Measurements from ENCODE around the gene CLDN6.
A peak's percentile ranks its signal among the peaks of the same experiment; 100 is the strongest.

The CLDN6 gene

GRCh38 chr16:3044708-3045107, 26.7 kb upstream of the CLDN6 start:
- Mint-ChIP-seq H3K4me3 (peak overlapping the region; percentile 84 to 85), H3K9me3 (no peaks in the 10 kb centered on the region), H3K4me1 (peaks cover 10 to 33% of the 10 kb centered on the region in 2 donors), H3K27me3 (peaks cover 45 to 72% of the 10 kb centered on the region in 2 donors), H3K36me3 (peaks cover 0 to 4% of the 10 kb centered on the region in 2 donors), H3K27ac (no peak overlapping the region)
- ATAC-seq (replicated peaks) (no peak), DNase-seq (no peak)

DNA sequence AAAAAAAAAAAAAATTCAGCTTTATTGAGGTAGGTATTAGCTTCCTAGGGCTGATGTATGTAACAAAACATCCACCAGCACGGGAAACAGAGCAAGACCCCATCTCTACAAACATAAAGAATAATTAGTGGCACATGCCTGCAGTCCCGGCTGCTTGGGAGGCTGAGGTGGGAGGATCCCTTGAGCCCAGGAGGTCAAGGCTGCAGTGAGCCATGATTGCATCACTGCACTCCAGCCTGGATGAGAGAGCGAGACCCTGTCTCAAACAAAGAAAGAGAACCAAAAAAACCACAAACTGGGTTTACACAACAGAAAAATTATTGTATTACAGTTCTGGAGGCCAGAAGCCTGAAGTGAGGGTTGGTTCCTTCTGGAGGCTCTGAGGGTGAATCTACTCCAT, 24.4 kb upstream of the CLDN6 start:
- peaks cover 0 to 4% of the 10 kb centered on the region in 2 donors for H3K36me3 Mint-ChIP-seq
- peaks cover 6 to 25% of the 10 kb centered on the region in 2 donors for H3K4me1 Mint-ChIP-seq
- H3K9me3 Mint-ChIP-seq: no peaks in the 10 kb centered on the region
- ATAC-seq (replicated peaks) (no peak), DNase-seq (no peak)
- H3K27me3 Mint-ChIP-seq: peaks cover 50 to 74% of the 10 kb centered on the region in 2 donors
- H3K27ac Mint-ChIP-seq: no peak overlapping the region
- H3K4me3 Mint-ChIP-seq: no peak overlapping the region

DNA sequence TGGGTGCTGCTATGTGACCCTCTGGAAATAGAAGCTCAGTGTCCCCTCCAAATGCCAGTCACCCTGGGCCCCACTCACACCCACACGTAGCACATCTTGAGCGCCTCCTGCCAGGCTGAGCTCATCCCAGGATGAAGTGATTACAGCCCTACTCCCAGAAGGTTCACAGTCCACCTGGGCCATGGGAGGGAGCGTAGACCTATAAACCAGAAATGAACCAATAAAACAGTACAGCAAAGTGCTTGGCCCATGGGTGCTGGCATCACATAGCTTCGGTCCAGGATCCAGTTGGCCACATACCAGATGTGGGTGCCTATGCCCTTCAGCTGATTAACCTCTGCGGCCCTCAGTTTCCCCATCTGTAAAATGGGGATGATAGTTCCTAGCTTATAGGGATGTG, 20.9 kb upstream of the CLDN6 start:
- ATAC-seq (replicated peaks): no peak
- DNase-seq: no peak
- Mint-ChIP-seq H3K9me3 (no peaks in the 10 kb centered on the region), H3K4me3 (no peak overlapping the region), H3K36me3 (peaks cover 1 to 4% of the 10 kb centered on the region in 2 donors), H3K4me1 (peaks cover 6 to 14% of the 10 kb centered on the region in 2 donors), H3K27ac (no peak overlapping the region), H3K27me3 (peaks cover 64 to 77% of the 10 kb centered on the region in 2 donors)

GRCh38 chr16:3038256-3038655, 20.3 kb upstream of the CLDN6 start:
- DNase-seq (no peak), ATAC-seq (replicated peaks) (no peak)
- no peaks in the 10 kb centered on the region for H3K9me3 Mint-ChIP-seq

DNA sequence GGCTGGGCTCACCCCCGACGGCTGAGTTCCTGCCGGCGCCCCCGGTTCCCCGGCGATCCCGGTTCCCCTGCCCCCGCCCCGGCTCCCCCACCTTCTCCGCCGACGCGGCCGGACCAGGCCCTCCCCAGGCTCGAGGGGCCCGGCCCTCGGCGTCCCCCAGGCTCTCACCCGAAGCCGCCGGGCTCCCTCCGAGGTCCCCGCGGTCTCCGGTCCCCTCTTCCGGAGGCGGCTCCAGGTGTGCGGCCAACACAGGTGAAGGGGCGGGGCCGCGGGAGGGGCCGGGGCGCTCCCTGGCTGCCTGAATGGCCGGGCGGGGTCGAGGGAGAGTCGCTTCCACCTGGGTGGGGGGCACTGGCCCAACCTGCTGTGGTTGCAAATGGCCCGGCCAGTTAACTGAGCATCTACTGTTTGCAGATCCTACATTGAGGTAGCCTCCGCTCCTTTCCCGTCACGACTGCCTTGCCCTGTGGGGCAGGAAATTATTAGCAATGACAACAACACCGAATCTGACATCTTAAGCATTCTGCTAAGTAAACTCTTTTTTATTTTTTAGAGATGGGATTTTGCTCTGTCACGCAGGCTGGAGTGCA, 18.8 kb upstream of the CLDN6 start, which contains the start of gene BICDL2:
TSS of gene BICDL2 (minus strand) at position 219 of the 590 bp plus-strand sequence. CDS start 1,448 bp downstream, outside the sequence.
- Mint-ChIP-seq H3K4me3 (peak within 1 kb of the TSS; percentile 29 to 66), H3K9me3 (no peaks in the 10 kb centered on the region), H3K36me3 (peaks cover 1 to 4% of the 10 kb centered on the region in 2 donors), H3K27ac (peak within 1 kb of the TSS; percentile 56), H3K27me3 (peaks cover 68 to 85% of the 10 kb centered on the region in 2 donors), H3K4me1 (peaks cover 9 to 21% of the 10 kb centered on the region in 2 donors)
- no peak for ATAC-seq (replicated peaks)
- no peak for DNase-seq

More at GRCh38 chr16:3038256-3038655, 20.3 kb upstream of the CLDN6 start:
- Mint-ChIP-seq H3K4me1 (peaks cover 6 to 14% of the 10 kb centered on the region in 2 donors), H3K4me3 (no peak overlapping the region), H3K27me3 (peaks cover 64 to 77% of the 10 kb centered on the region in 2 donors), H3K27ac (no peak overlapping the region), H3K36me3 (peaks cover 1 to 4% of the 10 kb centered on the region in 2 donors)

DNA sequence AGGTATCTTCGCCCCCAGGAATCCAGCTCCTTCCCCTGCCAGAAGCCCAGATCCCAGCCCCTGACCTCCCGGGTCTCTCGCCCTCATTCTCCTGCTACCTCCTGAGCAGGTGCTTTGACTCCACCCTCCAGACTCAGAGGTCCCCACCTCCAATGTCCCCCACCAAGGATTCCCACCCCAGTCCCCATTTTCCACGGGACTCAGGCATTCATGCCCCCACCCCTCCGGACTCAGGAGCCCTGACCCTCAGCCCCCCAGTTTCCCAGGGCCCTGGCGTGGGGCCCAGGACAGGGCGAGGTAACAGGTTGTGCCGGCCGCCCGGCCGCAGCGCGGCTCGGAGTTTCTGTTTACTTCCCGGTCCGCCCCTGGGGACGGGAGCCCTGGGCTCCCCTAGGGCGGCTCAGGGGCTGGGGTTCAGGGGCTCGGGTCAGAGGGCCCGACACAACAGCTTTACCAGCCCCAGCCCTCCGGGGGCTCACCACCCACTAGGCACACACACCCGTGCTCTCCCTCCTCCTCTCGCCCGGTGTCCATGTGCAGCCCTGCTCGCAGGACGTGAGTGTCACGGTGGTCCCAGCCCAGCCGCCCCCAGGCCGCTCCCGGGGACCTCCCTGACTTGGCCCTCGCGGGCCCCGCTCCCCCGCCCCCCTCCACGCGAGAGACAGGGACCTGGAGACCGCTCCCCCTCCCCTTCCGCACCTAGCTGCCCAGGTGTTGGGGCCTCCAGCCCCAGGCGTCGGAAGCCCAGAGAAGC, 18.2 kb upstream of the CLDN6 start:
- Mint-ChIP-seq H3K4me3 (peak overlapping the region; percentile 29 to 66), H3K27ac (no peak overlapping the region), H3K36me3 (peaks cover 1 to 4% of the 10 kb centered on the region in 2 donors), H3K4me1 (peaks cover 11 to 21% of the 10 kb centered on the region in 2 donors), H3K9me3 (no peaks in the 10 kb centered on the region), H3K27me3 (peaks cover 74 to 91% of the 10 kb centered on the region in 2 donors)
- ATAC-seq (replicated peaks): no peak
- DNase-seq: no peak

- peaks cover 79 to 91% of the 10 kb centered on the region in 2 donors for H3K27me3 Mint-ChIP-seq
- H3K4me3 Mint-ChIP-seq: peak overlapping the region; percentile 29 to 66
- H3K9me3 Mint-ChIP-seq: no peaks in the 10 kb centered on the region
- ATAC-seq (replicated peaks): no peak
- no peak overlapping the region for H3K27ac Mint-ChIP-seq
- no peak for DNase-seq
- peaks cover 1 to 3% of the 10 kb centered on the region in 2 donors for H3K36me3 Mint-ChIP-seq
- H3K4me1 Mint-ChIP-seq: peaks cover 11 to 25% of the 10 kb centered on the region in 2 donors
Measured at GRCh38 chr16:3035289-3035971, 17.4 kb upstream of the CLDN6 start.

DNA sequence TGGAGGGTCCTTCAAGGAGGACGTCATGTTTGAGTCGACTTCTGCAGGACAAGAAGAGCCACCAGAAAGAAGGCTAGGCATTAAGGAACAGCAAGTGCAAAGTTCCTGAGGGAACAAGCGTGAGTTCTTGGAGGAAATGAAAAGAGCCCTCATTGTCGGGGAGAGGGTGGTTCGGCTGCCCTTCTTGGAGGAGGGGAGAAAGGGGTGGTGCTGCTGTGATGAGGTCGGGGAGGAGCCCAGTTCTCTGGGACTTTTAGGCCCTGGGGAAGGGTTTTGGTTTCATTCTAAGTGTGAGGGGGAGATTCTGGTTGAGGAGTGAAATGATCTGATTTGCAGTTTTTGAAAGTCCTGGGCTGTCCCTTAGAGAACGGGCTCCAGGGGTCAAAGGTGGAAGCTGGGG, 14.6 kb upstream of the CLDN6 start:
- H3K4me1 Mint-ChIP-seq: peaks cover 23 to 52% of the 10 kb centered on the region in 2 donors
- H3K9me3 Mint-ChIP-seq: no peaks in the 10 kb centered on the region
- H3K27ac Mint-ChIP-seq: no peak overlapping the region
- no peak overlapping the region for H3K4me3 Mint-ChIP-seq
- H3K27me3 Mint-ChIP-seq: peaks cover 76 to 89% of the 10 kb centered on the region in 2 donors
- DNase-seq (no peak), ATAC-seq (replicated peaks) (peak in 1 of 2 donors; percentile 28)
- peaks cover 0 to 4% of the 10 kb centered on the region in 2 donors for H3K36me3 Mint-ChIP-seq

- Mint-ChIP-seq H3K4me3 (peak overlapping the region in 1 of 2 donors; percentile 1), H3K27ac (no peak overlapping the region), H3K36me3 (peaks cover 18 to 20% of the 10 kb centered on the region in 2 donors), H3K9me3 (no peaks in the 10 kb centered on the region), H3K4me1 (peaks cover 18 to 52% of the 10 kb centered on the region in 2 donors), H3K27me3 (peaks cover 65 to 74% of the 10 kb centered on the region in 2 donors)
- no peak for DNase-seq
- no peak for ATAC-seq (replicated peaks)
Measured at GRCh38 chr16:3030222-3031212, 12.5 kb upstream of the CLDN6 start.

GRCh38 chr16:3029491-3030221, 11.7 kb upstream of the CLDN6 start:
- Mint-ChIP-seq H3K36me3 (peaks cover 20 to 21% of the 10 kb centered on the region in 2 donors), H3K4me3 (peak overlapping the region; percentile 1 to 37), H3K9me3 (no peaks in the 10 kb centered on the region), H3K4me1 (peaks cover 20 to 56% of the 10 kb centered on the region in 2 donors), H3K27ac (no peak overlapping the region), H3K27me3 (peaks cover 57 to 65% of the 10 kb centered on the region in 2 donors)
- peak in 1 of 2 donors; percentile 34 for ATAC-seq (replicated peaks)
- DNase-seq: no peak

DNA sequence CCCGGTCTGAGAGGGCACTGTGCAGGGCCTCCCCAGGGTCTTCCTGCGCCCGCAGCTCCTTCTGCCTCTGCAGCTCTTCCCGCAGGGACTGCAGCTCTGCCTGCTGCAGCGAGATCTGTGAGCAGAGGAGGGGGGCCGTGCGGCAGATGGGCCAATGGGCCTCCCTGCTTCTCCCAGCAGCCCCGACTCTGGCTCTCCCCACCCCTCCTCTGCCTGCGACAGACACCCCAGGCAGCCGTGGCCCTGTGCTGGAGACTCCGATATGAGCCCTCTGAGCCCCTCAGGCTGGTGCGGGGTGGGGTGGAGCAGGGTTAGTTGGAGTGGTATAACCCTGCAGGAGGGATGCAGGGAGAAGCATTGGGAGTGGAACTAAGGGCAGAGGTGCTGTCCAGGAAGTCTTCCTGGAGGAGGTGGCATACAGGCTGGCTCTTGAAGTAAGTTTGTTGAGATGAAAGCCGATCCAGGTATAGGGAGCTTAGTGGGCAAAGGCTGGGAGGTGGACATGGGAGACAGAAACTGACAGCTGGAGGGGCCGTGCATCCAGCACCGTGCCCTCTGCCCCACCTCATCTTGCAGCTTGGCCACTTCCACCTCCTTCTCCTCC, 10.8 kb upstream of the CLDN6 start:
- Mint-ChIP-seq H3K27ac (no peak overlapping the region), H3K9me3 (no peaks in the 10 kb centered on the region), H3K4me3 (peak overlapping the region in 1 of 2 donors; percentile 5), H3K27me3 (peaks cover 51 to 58% of the 10 kb centered on the region in 2 donors), H3K4me1 (peaks cover 23 to 61% of the 10 kb centered on the region in 2 donors), H3K36me3 (peaks cover 20 to 21% of the 10 kb centered on the region in 2 donors)
- no peak for DNase-seq
- ATAC-seq (replicated peaks): no peak

DNA sequence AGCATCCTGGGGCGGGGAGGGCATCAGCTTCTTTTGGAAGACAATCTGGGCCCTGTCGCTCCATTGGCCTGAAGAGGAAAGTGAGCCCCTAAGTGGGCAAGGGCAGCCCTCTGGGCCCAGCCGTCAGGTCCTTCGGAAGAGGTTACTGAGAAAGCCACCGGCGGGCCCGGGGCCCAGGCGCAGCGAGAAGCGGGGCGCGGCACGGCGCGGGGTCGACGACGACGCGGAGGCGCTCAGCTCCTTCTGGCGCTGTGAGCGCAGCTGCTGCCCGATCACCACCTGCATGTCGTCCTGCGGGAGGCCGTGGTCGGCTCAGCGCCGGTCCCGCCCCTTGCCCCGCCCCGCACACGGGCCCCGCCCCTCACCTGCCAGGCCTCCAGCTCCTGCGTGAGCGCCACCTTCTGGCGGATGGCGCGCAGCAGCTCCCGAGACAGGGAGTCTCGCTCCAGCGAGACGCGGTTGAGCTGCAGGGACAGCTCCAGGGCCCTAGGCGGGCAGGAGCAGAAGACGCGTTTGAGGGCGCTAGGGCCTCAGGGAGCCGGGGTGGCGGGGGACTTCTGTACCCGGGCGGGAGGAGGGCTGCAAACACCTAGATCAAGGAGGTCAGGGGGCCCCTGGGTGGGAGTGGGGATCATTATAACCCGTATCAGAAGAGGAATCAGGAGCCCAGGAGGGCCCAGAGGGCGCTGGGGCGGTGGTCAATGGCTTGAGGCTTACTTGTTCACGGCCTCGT, 10.2 kb upstream of the CLDN6 start:
- Mint-ChIP-seq H3K36me3 (peaks cover 20 to 21% of the 10 kb centered on the region in 2 donors), H3K4me3 (peak overlapping the region; percentile 44 to 76), H3K27me3 (peaks cover 44 to 52% of the 10 kb centered on the region in 2 donors), H3K27ac (no peak overlapping the region), H3K9me3 (no peaks in the 10 kb centered on the region), H3K4me1 (peaks cover 26 to 68% of the 10 kb centered on the region in 2 donors)
- peak; percentile 71 for DNase-seq
- ATAC-seq (replicated peaks): peak; percentile 30 to 44

Data from stimulated activated naive B cell treated with anti-CD40 and anti-IgM and Interleukin-4, amounts not matched to agents 10 μg/mL and 1 μg/mL and 100 μg/mL, for 72 hours (primary cell).